ENCODE measurements around the gene AP1G1. TPM values are rescaled to one million over a fixed set of nuclear protein-coding genes. Genes with fewer than 3 reads are reported as not detected.
"Not testable (repeated sequence)": the region's sequence is repeated elsewhere in the genome, so short reads cannot be mapped to it uniquely, and the experiment has no call there.

The AP1G1 gene
- total RNA-seq, 1 donor from 2014 or later, result 60.6 TPM

DNA sequence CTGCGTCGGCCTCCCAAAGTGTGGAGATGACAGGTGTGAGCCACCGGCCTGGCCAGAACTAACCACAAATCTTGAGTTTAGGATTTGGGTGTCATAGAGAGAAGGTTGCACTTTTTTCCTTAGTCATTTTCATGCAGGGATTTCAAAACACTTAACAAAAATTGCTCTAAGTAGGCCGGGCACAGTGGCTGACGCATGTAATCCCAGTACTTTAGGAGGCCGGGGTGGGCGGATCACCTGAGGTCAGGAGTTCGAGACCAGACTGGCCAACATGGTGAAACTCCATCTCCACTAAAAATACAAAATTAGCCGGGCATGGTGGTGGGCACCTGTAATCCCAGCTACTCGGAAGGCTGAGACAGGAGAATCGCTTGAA is 1.5 kb upstream of the AP1G1 start:
- not testable (repeated sequence) for DNase-seq (ENCODE audit: low read depth)

- peak; percentile 8 for DNase-seq (ENCODE audit: low read depth)
Observed at GRCh38 chr16:71807905-71808592, 585 bp downstream of the AP1G1 start.

DNA sequence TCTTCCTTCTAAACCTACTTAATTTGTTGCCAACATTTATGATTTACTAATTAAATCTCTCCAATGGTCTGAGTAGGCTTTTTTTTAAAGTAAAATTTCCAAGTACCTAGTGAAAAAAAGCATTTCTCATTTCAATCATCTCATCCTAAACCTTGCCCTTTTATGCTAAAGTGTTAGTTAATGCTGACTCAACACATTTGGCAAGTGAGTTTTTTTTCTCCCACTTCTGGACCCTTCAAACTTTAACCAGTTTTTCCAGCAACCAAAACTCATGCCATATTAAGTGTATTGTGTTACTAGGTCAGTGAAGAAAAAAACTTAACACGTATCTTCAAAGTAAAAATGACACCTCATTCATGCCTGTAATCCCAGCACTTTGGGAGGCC is 5.3 kb downstream of the AP1G1 start:
- no peak for DNase-seq (ENCODE audit: low read depth)

DNA sequence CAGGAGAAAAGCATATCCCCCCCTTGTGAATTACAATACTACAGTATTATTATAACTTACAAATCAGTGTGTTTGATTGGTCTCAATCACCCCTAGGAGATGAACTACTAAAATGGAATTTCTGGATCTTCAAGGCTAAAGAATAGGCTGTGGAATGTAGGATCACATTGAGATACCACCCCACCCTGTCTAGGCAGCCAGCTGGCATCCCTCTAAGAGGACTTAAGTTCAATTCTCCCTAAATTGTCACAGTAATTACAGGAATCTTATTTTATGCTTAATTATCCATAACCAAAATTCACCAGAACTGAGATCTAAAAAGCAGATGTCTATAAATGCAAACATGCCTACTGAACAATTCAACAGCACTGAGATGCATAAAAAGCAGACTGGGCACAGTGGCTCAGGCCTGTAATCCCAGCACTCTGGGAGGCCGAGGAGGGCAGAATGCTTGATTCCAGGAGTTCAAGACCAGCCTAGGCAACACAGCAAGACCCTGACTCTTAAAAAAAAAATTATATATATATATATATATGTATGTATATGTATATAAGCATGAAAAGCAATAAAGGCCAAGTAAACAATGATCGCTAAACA is 12.0 kb downstream of the AP1G1 start:
- no peak for DNase-seq (ENCODE audit: low read depth)

DNA sequence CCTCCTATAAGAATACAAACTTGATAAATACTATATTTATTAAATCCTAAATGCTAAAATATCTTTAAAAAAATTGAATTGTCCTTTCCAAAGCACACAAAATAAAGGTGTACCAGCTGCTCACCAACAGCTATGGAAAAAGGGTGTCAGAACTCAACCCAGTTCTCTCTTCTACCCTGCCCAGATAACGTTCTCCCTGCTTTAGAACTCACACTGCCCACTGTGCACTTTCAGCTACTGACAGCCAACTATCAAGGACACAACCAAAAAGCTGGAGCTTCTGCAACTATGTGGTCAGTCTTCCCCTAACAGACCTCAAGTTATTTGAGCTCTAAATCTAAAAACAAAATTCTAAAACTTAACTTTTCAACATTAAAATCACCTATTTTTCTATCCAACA is 13.7 kb downstream of the AP1G1 start:
- DNase-seq (ENCODE audit: low read depth), result no peak

DNA sequence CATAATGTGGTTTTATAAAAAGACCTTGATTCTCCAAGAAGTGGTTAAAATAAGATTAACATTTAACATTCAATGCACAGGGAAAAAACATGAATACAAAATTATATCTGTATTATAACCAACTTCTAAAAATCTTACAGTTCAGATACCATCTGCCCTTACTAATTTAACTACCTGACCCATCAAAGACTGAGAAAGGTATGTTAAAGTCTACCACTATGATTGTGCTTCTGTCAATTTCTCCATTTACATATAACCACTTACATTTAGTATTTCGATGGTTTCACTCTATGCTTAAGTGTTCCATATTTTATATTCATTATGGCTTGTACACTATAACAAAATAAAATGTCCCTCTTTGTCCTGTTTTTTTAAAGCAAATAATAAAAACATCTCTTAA is 14.6 kb downstream of the AP1G1 start:
- no peak for DNase-seq (ENCODE audit: low read depth)

DNA sequence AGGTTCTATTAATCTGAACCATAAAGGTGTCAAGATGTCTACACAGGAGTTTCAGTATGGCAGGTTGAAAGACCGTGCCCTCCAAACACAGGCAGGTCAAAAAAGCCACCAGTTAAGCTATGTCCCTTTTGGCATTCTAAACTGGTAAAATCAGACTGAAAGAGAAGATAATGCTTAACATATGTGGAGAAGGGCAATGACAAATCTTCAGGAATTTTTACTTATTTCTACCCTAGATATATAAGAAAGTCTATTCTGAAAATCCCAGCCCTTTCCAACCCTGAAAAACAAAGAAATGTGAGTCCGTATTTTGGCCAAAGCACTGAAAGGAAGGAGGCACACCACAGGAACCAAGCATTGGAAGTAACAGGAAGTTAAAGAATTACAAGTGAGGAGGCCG is 16.5 kb downstream of the AP1G1 start:
- no peak for DNase-seq (ENCODE audit: low read depth)

- not testable (repeated sequence) for DNase-seq (ENCODE audit: low read depth)
Observed at GRCh38 chr16:71790329-71790728, 18.3 kb downstream of the AP1G1 start.

DNA sequence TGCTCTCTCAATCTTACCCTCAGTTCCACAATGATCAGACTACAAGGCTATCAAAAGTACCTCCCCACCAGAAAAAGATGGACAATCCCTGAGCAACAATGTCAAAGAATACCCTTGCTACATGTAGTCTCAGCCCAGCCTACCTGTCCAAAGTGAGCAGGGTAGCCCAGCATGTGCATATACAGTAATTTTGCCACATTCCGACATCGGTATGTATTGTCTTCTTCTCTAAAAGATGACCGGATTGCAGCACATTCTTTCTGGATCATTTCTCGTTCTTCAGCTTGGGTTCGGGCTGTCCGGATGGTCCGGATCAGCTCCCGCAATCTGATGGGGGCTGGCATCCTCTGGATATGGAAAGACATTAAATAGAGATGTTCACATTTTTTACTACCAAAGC is 19.5 kb downstream of the AP1G1 start:
- no peak for DNase-seq (ENCODE audit: low read depth)

DNA sequence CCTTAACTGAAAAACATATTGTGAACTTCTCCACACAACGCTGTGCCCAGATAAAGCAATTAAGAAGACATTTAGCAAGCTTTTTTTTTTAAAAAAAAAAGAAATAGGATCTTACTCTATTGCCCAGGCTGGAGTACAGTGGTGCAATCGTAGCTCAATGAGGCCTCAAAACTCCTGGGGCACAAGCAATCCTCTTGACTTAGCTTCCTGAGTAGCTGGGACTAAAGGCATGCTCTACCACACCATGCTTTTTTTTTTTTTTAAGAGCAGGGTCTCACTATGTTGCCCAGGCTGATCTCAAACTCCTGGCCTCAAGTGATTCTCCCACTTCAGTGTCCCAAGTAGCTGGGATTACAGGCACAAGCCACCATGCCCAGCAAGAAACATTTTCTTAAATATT is 20.1 kb downstream of the AP1G1 start:
- DNase-seq (ENCODE audit: low read depth), result no peak

DNA sequence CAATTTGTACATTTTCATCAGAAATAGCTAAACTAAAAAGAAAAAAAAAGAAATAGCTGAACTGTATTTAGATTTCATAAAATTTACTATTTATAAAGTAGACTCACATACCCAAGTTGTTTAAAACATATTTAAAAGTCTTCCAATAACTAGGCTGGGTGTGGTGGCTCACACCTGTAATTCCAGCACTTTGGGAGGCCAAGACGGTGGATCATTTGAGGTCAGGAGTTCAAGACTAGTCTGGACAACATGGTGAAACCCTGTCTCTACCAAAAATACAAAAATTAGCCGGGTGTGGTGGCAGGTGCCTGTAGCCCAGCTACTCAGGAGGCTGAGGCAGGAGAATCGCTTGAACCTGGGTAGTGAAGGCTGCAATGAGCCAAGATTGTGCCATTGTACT is 23.5 kb downstream of the AP1G1 start:
- DNase-seq (ENCODE audit: low read depth), result not testable (repeated sequence)

GRCh38 chr16:71784093-71784492 is 24.5 kb downstream of the AP1G1 start:
- no peak for DNase-seq (ENCODE audit: low read depth)

DNA sequence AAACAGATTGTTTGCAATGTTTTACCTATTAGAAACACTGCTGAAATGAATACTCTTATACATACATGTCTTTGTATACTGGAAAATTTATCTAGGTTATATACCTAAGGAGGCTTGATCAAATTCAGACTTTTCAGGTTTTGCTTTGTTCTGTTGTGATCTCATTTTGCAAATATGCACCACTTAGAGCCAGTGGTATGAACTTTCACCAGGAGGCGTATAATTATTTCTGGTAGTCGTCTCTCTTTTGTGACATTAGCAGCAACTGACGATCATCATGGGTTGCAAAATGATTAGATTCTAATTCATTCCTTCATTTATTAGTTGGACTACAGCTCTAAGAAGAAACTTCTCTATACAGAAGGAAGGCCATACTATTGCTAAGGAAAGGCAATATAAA is 26.9 kb downstream of the AP1G1 start:
- DNase-seq (ENCODE audit: low read depth), result no peak

GRCh38 chr16:71780521-71781089 is 28.0 kb downstream of the AP1G1 start:
- no peak for DNase-seq (ENCODE audit: low read depth)

GRCh38 chr16:71778780-71779179 is 29.9 kb downstream of the AP1G1 start:
- no peak for DNase-seq (ENCODE audit: low read depth)

DNA sequence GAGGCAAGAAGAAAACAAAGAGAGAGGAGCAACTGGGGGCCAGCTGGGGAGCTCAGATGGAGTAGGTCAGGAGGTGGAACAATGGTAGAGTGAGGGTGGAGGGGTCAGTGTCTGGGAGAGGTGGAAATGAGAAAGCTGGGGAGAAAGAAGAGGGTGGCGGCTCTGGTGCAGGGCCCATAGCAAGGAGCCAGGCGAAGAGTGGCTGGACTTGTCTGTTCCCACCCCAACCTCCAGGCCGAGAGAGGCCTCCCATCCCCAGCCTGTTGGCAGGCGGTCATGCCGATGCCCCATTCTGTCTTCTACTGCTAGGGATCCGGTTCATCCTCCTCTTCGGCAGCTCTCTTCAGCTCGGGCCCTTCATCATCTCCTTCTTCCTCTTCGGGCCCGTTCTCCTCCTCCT is 31.3 kb downstream of the AP1G1 start:
- no peak for DNase-seq (ENCODE audit: low read depth)

- DNase-seq (ENCODE audit: low read depth), result no peak
Observed at GRCh38 chr16:71775949-71776348, 32.7 kb downstream of the AP1G1 start.

- DNase-seq (ENCODE audit: low read depth), result no peak
Observed at GRCh38 chr16:71771571-71771970, 37.1 kb downstream of the AP1G1 start.

GRCh38 chr16:71769222-71769621 is 39.4 kb downstream of the AP1G1 start:
- no peak for DNase-seq (ENCODE audit: low read depth)

DNA sequence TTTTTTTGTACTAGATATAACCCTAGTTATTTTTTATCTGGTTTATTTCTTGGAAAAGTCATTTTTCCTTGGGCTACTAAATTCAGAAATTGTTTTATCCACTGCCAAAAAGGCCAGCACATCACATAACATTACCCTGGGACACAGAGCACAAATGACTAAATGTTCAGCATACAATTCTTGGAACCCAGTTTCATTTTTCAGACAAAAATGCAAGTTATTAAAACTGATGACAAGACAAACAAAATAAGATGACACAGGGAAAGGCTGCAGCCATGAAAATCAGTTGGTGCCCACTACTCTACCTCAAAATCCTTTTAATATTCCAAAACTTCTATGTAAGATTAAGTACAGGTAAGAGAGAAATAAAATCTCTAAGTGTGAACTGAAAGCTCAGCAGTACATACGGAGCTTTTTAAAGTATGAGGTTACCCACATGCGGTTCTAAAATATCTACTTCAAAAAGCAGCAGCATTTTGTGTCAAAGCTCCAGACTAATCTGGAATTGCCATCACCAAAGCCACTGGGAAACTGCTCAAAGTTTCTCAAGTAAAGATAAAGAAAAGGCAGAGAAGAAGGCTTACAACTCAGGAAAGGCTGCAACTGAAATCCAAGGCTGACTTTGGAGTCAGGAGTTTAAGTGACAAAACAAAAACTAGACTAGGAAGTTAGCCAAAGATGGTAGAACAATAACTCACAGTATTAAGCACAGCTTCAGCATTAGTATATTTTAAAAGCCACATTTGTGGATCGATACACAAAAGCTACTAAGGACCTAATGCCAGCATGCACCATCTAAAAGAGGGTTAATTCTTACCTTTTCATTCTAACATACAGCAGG is 41.4 kb downstream of the AP1G1 start:
- no peak for DNase-seq (ENCODE audit: low read depth)

DNA sequence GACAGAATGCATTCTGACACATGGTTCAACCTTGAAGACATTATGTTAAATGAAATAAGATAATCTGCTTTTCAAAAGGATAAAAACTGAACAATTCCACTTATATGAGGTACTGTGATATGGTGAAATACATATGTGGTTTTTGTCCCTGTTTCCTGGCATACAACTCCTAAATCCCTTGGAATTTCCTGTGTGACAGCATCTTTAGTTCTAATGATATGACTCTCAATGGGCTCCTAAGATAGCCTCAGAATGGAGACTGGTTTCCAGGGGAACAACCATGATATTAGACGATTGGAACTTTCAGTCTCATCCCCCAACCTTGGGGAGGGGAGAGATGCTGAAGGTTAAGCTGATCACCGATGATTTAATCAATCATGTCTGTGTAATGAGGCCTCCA is 46.4 kb downstream of the AP1G1 start:
- DNase-seq (ENCODE audit: low read depth), result no peak

DNA sequence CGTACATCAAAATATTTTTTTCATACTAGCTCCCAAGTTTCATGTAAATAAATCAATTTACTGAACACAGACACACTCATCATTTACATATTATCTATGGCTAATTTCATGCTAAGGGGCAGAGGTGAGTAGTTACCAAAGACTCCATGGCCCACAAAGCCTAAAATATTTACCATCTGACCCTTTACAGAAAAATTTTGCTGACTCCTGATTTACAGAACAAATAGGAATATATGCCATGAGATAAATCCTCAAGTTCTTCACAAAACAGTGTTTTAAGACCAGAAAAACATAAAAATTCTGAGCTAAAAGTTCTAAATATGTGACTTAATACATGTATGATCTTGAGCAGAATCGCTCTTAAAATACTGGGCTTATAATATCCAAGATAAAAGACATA is 47.5 kb downstream of the AP1G1 start:
- no peak for DNase-seq (ENCODE audit: low read depth)
